HEK293 (cell line): ENCODE results near the gene AKAP9.
A peak's percentile ranks its signal among the peaks of the same experiment; 100 is the strongest.
"Not testable (repeated sequence)": the region's sequence is repeated elsewhere in the genome, so short reads cannot be mapped to it uniquely, and the experiment has no call there.

Experiments used
- CTCF ChIA-PET: fragments of 350-600 bp; formaldehyde crosslinking; extraction: SDS; loops from one replicate; lab custom pipeline; 2021; ENCODE audit warnings: antibody characterized with exemption; lab: Yijun Ruan, JAX
- POLR2A ChIA-PET: fragments of 300-600 bp; formaldehyde crosslinking; extraction: SDS; loops from one replicate; lab custom pipeline; 2020; ENCODE audit warnings: antibody characterized with exemption, inconsistent platforms; lab: Yijun Ruan, JAX
- H3K27ac ChIP-seq: fragments of 200-500 bp; sonication (Bioruptor generic); 2 replicates; pipeline ENCODE4 v1.5.1; 2014; ENCODE audit warnings: low read depth, low read length, control low read depth, inconsistent platforms; ENCODE audit errors: extremely low read depth
- H3K36me3 ChIP-seq, 2 experiments: fragments of 200-500 bp in 1 of 2; sonication (Bioruptor generic) in 1 of 2; 1 replicate in 1 of 2; 2 replicates in 1 of 2; pipeline ENCODE4 v1.5.1; 2014 to 2017; ENCODE audit warnings: inconsistent platforms in 2 of 2, low read length in 2 of 2; ENCODE audit not compliant: control insufficient read depth in 2 of 2, insufficient read depth in 1 of 2
- H3K4me1 ChIP-seq: fragments of 200-500 bp; sonication (Bioruptor generic); 2 replicates; pipeline ENCODE4 v1.5.1; 2014; ENCODE audit warnings: mild to moderate bottlenecking, low read length, inconsistent platforms; ENCODE audit not compliant: control insufficient read depth, insufficient read depth
- H3K4me3 ChIP-seq: 2 replicates; pipeline ENCODE4 v1.5.1; 2011; ENCODE audit warnings: low read depth, mild to moderate bottlenecking, control low read depth, low read length, moderate library complexity
- H3K9me3 ChIP-seq: fragments of 200-500 bp; sonication (Bioruptor generic); 2 replicates; pipeline ENCODE4 v1.5.1; 2014; ENCODE audit warnings: low read depth, low read length, inconsistent platforms; ENCODE audit not compliant: control insufficient read depth, insufficient read depth
- GLI2 ChIP-seq: fragments of 450-650 bp; formaldehyde crosslinking; IDR thresholded peaks from 2 replicates; pipeline ENCODE4; 2017; ENCODE audit warnings: missing biosample characterization, missing genetic modification characterization, low read depth, borderline replicate concordance
- HOXC10 ChIP-seq: sonication (generic); formaldehyde crosslinking; IDR thresholded peaks from 2 replicates; pipeline ENCODE4 v1.8.1; 2023; ENCODE audit warnings: mild to moderate bottlenecking, missing genetic modification reagents
- HOXD13 ChIP-seq: sonication (generic); formaldehyde crosslinking; IDR thresholded peaks from 2 replicates; pipeline ENCODE4 v1.8.0; 2022; ENCODE audit warnings: missing genetic modification reagents, borderline replicate concordance
- KLF10 ChIP-seq: fragments of 450-650 bp; IDR thresholded peaks from 2 replicates; pipeline ENCODE4 v1.5.1; 2018; ENCODE audit warnings: missing biosample characterization, mild to moderate bottlenecking, missing genetic modification characterization
- MEIS1 ChIP-seq: sonication (generic); formaldehyde crosslinking; IDR thresholded peaks from 2 replicates; pipeline ENCODE4 v1.8.1; 2022; ENCODE audit warnings: missing genetic modification reagents, mild to moderate bottlenecking, borderline replicate concordance
- MYNN ChIP-seq: fragments of 450-650 bp; formaldehyde crosslinking; IDR thresholded peaks from 2 replicates; pipeline ENCODE4 v1.5.1; 2016; ENCODE audit warnings: missing biosample characterization, missing genetic modification characterization, borderline replicate concordance
- ZEB2 ChIP-seq: fragments of 450-650 bp; formaldehyde crosslinking; IDR thresholded peaks from 2 replicates; pipeline ENCODE4 v1.5.1; 2016; ENCODE audit warnings: missing biosample characterization, missing genetic modification characterization
- ZNF146 ChIP-seq: fragments of 450-650 bp; formaldehyde crosslinking; IDR thresholded peaks from 2 replicates; pipeline ENCODE4 v1.5.1; 2016; ENCODE audit warnings: missing biosample characterization, missing genetic modification characterization
- ZNF23 ChIP-seq: fragments of 450-650 bp; formaldehyde crosslinking; IDR thresholded peaks from 2 replicates; pipeline ENCODE4 v1.5.1; 2016; ENCODE audit warnings: missing biosample characterization, missing genetic modification characterization, borderline replicate concordance
- ZNF302 ChIP-seq: fragments of 450-650 bp; formaldehyde crosslinking; IDR thresholded peaks from 2 replicates; pipeline ENCODE4 v1.5.1; 2016; ENCODE audit warnings: missing biosample characterization, missing genetic modification characterization, low read depth
- ZNF433 ChIP-seq: fragments of 450-650 bp; formaldehyde crosslinking; IDR thresholded peaks from 2 replicates; pipeline ENCODE4 v1.5.1; 2016; ENCODE audit warnings: missing biosample characterization, missing genetic modification characterization, low read depth
- ZNF701 ChIP-seq: fragments of 450-650 bp; formaldehyde crosslinking; IDR thresholded peaks from 2 replicates; pipeline ENCODE4 v1.5.1; 2016; ENCODE audit warnings: missing biosample characterization, missing genetic modification characterization
- TF ChIP-seq, protein P1 (sequence below): fragments of 450-650 bp; formaldehyde crosslinking; IDR thresholded peaks from 2 replicates; pipeline ENCODE4 v1.5.1; 2016; ENCODE audit warnings: missing biosample characterization, missing genetic modification characterization
- TF ChIP-seq, protein P2 (sequence below): fragments of 450-650 bp; formaldehyde crosslinking; IDR thresholded peaks from 2 replicates; pipeline ENCODE4 v1.5.1; 2016; ENCODE audit warnings: missing biosample characterization, missing genetic modification characterization
- TF ChIP-seq, protein P3 (sequence below): fragments of 450-650 bp; formaldehyde crosslinking; IDR thresholded peaks from 2 replicates; pipeline ENCODE4 v1.5.1; 2017; ENCODE audit warnings: missing biosample characterization, missing genetic modification characterization
- TF ChIP-seq, protein P4 (sequence below): fragments of 450-650 bp; formaldehyde crosslinking; conservative IDR thresholded peaks from 2 replicates; pipeline ENCODE4 v1.5.1; 2016; ENCODE audit warnings: low read depth, missing biosample characterization, missing genetic modification characterization
- TF ChIP-seq, protein P5 (sequence below): fragments of 450-650 bp; formaldehyde crosslinking; IDR thresholded peaks from 2 replicates; pipeline ENCODE4 v1.5.1; 2016; ENCODE audit warnings: missing biosample characterization, missing genetic modification characterization
- TF ChIP-seq, protein P6 (sequence below): fragments of 450-650 bp; formaldehyde crosslinking; IDR thresholded peaks from 2 replicates; pipeline ENCODE4 v1.5.1; 2016; ENCODE audit warnings: missing biosample characterization, missing genetic modification characterization

Gene AKAP9

DNA sequence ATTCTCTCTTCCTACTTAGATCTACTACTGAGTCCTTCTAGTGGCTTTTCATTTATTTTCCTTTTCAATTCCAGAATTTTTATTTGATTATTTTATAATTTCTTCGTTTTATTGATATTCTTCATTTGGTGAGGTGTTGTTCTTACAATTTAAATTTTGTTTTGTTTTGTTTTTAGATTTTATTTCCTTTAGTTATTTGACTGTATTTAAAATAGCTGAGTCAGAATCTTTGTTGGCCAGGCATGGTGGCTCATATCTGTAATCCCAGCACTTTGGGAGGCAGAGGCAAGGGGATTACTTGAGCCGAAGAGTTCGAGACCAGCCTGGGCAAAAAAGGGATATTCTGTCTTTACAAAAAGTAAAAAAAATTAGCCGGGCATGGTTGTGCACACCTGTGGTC lies 36.1 kb downstream of the AKAP9 start (continued):
- TF ChIP-seq, protein P1, sequence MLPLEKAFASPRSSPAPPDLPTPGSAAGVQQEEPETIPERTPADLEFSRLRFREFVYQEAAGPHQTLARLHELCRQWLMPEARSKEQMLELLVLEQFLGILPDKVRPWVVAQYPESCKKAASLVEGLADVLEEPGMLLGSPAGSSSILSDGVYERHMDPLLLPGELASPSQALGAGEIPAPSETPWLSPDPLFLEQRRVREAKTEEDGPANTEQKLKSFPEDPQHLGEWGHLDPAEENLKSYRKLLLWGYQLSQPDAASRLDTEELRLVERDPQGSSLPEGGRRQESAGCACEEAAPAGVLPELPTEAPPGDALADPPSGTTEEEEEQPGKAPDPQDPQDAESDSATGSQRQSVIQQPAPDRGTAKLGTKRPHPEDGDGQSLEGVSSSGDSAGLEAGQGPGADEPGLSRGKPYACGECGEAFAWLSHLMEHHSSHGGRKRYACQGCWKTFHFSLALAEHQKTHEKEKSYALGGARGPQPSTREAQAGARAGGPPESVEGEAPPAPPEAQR, result no peak
- TF ChIP-seq ZEB2 (tag by site-specific recombination) (no peak), ZNF701 (tag by site-specific recombination) (no peak)
- TF ChIP-seq, all 188 proteins: peak for 0

DNA sequence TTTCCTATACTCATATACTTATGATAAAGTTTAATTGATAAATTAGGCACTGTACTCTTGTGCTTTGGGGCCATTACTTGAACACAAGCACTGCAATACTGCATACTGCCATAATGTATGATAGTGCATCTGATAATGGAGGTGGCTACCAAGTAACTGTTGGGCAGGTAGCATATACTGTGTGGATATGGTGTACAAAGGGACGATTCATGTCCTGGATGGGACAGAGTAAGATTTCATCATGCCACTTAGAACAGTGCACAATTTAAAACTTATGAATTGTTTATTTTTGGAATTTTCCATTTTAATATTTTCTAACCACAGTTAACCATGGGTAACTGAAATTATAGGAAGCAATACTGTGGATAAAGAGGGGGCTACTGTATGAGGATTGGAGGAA lies 38.9 kb downstream of the AKAP9 start:
- no peak overlapping the region for H3K27ac ChIP-seq
- H3K4me3 ChIP-seq, result no peak overlapping the region
- ChIA-PET CTCF (no interaction called here), POLR2A (no interaction called here)
- H3K9me3 ChIP-seq, result no peaks in the 10 kb centered on the region
- TF ChIP-seq ZNF701 (tag by site-specific recombination) (no peak), ZNF302 (tag by site-specific recombination) (no peak), ZNF433 (tag by site-specific recombination) (no peak), HOXC10 (CRISPR knock-in tag) (no peak)
- TF ChIP-seq, protein P2, sequence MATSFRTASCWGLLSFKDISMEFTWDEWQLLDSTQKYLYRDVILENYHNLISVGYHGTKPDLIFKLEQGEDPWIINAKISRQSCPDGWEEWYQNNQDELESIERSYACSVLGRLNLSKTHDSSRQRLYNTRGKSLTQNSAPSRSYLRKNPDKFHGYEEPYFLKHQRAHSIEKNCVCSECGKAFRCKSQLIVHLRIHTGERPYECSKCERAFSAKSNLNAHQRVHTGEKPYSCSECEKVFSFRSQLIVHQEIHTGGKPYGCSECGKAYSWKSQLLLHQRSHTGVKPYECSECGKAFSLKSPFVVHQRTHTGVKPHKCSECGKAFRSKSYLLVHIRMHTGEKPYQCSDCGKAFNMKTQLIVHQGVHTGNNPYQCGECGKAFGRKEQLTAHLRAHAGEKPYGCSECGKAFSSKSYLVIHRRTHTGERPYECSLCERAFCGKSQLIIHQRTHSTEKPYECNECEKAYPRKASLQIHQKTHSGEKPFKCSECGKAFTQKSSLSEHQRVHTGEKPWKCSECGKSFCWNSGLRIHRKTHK (tag by site-specific recombination), result no peak
- H3K4me1 ChIP-seq, result no peaks in the 10 kb centered on the region
- H3K36me3 ChIP-seq, result peaks cover 0 to 7% of the 10 kb centered on the region in 2 experiments; a peak in 1 of 3 replicates

DNA sequence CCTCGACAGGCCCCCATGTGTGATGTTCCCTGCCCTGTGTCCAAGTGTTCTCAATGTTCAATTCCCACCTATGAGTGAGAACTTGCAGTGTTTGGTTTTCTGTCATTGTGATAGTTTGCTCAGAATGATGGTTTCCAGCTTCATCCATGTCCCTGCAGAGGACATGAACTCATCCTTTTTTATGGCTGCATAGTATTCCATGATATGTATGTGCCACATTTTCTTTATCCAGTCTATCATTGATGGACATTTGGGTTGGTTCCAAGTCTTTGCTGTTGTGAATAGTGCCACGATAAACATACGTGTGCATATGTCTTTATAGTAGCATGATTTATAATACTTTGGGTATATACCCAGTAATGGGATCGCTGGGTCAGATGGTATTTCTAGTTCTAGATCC lies 41.7 kb downstream of the AKAP9 start:
- H3K36me3 ChIP-seq, POLR2A ChIA-PET, H3K27ac ChIP-seq: not testable (repeated sequence)

DNA sequence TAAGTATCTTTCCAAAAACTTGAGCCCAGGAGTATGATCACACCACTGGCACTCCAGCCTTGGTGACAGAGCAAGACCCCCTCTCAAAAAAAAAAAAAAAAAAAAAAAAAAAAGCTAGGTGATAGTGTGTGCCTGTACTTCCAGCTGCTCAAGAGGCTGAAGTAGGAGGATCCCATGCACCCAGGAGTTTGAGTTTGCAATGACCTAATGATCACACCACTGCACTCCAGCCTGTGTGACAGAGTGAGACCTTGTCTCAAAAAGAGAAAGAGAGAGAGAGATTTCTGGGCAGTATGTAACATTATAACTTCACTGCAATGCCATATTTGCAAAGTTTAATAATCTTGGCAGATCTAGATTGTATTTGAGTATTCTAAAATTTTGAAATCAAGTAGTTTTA lies 47.6 kb downstream of the AKAP9 start:
- no peak overlapping the region for H3K27ac ChIP-seq
- H3K4me1 ChIP-seq, result no peaks in the 10 kb centered on the region
- CTCF ChIA-PET, result no interaction called here
- H3K4me3 ChIP-seq, result no peak overlapping the region
- H3K36me3 ChIP-seq, result peaks cover 6 to 8% of the 10 kb centered on the region in 2 experiments; a peak in 2 of 3 replicates
- POLR2A ChIA-PET, result no interaction called here
- no peaks in the 10 kb centered on the region for H3K9me3 ChIP-seq
- TF ChIP-seq, protein P3, sequence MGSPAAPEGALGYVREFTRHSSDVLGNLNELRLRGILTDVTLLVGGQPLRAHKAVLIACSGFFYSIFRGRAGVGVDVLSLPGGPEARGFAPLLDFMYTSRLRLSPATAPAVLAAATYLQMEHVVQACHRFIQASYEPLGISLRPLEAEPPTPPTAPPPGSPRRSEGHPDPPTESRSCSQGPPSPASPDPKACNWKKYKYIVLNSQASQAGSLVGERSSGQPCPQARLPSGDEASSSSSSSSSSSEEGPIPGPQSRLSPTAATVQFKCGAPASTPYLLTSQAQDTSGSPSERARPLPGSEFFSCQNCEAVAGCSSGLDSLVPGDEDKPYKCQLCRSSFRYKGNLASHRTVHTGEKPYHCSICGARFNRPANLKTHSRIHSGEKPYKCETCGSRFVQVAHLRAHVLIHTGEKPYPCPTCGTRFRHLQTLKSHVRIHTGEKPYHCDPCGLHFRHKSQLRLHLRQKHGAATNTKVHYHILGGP (tag by site-specific recombination), result no peak
- TF ChIP-seq MEIS1 (CRISPR knock-in tag) (no peak), MYNN (tag by site-specific recombination) (no peak), HOXC10 (CRISPR knock-in tag) (no peak), HOXD13 (CRISPR knock-in tag) (no peak), KLF10 (tag by site-specific recombination) (no peak), ZNF23 (no peak), GLI2 (tag by site-specific recombination) (no peak)
- TF ChIP-seq, protein P4, sequence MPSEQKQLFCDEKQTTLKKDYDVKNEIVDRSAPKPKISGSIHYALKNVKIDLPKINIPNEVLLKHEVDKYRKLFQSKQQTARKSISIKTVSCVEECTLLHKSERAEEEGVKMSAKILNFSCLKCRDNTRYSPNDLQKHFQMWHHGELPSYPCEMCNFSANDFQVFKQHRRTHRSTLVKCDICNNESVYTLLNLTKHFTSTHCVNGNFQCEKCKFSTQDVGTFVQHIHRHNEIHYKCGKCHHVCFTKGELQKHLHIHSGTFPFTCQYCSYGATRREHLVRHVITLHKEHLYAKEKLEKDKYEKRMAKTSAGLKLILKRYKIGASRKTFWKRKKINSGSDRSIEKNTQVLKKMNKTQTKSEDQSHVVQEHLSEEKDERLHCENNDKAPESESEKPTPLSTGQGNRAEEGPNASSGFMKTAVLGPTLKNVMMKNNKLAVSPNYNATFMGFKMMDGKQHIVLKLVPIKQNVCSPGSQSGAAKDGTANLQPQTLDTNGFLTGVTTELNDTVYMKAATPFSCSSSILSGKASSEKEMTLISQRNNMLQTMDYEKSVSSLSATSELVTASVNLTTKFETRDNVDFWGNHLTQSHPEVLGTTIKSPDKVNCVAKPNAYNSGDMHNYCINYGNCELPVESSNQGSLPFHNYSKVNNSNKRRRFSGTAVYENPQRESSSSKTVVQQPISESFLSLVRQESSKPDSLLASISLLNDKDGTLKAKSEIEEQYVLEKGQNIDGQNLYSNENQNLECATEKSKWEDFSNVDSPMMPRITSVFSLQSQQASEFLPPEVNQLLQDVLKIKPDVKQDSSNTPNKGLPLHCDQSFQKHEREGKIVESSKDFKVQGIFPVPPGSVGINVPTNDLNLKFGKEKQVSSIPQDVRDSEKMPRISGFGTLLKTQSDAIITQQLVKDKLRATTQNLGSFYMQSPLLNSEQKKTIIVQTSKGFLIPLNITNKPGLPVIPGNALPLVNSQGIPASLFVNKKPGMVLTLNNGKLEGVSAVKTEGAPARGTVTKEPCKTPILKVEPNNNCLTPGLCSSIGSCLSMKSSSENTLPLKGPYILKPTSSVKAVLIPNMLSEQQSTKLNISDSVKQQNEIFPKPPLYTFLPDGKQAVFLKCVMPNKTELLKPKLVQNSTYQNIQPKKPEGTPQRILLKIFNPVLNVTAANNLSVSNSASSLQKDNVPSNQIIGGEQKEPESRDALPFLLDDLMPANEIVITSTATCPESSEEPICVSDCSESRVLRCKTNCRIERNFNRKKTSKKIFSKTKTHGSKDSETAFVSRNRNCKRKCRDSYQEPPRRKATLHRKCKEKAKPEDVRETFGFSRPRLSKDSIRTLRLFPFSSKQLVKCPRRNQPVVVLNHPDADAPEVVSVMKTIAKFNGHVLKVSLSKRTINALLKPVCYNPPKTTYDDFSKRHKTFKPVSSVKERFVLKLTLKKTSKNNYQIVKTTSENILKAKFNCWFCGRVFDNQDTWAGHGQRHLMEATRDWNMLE (tag by site-specific recombination), result no peak
- TF ChIP-seq, protein P5, sequence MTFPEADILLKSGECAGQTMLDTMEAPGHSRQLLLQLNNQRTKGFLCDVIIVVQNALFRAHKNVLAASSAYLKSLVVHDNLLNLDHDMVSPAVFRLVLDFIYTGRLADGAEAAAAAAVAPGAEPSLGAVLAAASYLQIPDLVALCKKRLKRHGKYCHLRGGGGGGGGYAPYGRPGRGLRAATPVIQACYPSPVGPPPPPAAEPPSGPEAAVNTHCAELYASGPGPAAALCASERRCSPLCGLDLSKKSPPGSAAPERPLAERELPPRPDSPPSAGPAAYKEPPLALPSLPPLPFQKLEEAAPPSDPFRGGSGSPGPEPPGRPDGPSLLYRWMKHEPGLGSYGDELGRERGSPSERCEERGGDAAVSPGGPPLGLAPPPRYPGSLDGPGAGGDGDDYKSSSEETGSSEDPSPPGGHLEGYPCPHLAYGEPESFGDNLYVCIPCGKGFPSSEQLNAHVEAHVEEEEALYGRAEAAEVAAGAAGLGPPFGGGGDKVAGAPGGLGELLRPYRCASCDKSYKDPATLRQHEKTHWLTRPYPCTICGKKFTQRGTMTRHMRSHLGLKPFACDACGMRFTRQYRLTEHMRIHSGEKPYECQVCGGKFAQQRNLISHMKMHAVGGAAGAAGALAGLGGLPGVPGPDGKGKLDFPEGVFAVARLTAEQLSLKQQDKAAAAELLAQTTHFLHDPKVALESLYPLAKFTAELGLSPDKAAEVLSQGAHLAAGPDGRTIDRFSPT (tag by site-specific recombination), result no peak

More for the DNA sequence above, 41.7 kb downstream of the AKAP9 start:
- H3K9me3 ChIP-seq, CTCF ChIA-PET, H3K4me1 ChIP-seq, H3K4me3 ChIP-seq: not testable (repeated sequence)
- peak; percentile 78 for TF ChIP-seq ZNF146 (tag by site-specific recombination)
- TF ChIP-seq, protein P6, sequence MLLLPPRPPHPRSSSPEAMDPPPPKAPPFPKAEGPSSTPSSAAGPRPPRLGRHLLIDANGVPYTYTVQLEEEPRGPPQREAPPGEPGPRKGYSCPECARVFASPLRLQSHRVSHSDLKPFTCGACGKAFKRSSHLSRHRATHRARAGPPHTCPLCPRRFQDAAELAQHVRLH (tag by site-specific recombination), result 0 out of 2 replicates have a peak, but pooled peaks have one; percentile 43
